Measurements from ENCODE around the gene GAA.

Gene GAA

GRCh38 chr17:80132906-80133625, 31.7 kb downstream of the GAA start:
- no peak overlapping the region for H3K4me3 ChIP-seq
- TF ChIP-seq CTCF (IDR thresholded peaks at IDR 0.05): no peak
- DNase-seq (ENCODE audit: low spot score): no peak

GRCh38 chr17:80133626-80133970, 32.2 kb downstream of the GAA start:
- no peak for TF ChIP-seq CTCF (IDR thresholded peaks at IDR 0.05)
- H3K27ac ChIP-seq: no peak overlapping the region
- DNase-seq (ENCODE audit: low spot score): no peak
- H3K4me3 ChIP-seq: no peak overlapping the region

More at GRCh38 chr17:80132906-80133625, 31.7 kb downstream of the GAA start:
- no peak overlapping the region for H3K27ac ChIP-seq

GRCh38 chr17:80137131-80137530, 35.8 kb downstream of the GAA start:
- Histone ChIP-seq H3K27ac (no peak overlapping the region), H3K4me3 (no peak overlapping the region)
- no peak for DNase-seq (ENCODE audit: low spot score)
- no peak for TF ChIP-seq CTCF (IDR thresholded peaks at IDR 0.05)

DNA sequence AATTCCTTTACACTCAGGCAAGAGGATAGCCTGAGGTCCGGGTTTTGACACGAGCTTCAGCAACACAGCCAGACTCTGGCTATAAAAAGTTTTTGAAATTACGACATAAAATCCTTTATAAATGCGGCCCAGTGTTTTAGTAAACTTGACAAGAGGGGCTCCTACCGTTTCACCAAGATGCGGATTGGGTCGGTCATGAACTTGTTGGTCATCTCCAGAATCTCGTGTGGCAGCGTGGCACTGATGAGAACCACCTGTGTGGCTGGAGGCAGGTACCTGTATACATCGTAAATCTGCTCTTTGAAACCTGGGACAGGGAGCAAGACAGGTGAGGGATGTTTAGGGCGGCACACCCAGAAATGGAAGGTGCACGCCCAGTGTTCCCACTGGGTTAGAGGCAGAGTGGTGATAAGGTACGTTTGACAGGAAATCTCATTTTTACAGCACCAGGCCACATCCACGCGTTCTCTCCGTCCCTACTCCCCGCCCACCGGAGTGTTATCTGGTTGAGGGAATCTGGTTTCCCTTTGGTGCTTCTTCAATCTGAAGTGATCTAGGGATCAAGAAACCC, 37.6 kb downstream of the GAA start:
- Histone ChIP-seq H3K4me3 (no peak overlapping the region), H3K27ac (no peak overlapping the region)
- TF ChIP-seq CTCF (IDR thresholded peaks at IDR 0.05): no peak
- no peak for DNase-seq (ENCODE audit: low spot score)

DNA sequence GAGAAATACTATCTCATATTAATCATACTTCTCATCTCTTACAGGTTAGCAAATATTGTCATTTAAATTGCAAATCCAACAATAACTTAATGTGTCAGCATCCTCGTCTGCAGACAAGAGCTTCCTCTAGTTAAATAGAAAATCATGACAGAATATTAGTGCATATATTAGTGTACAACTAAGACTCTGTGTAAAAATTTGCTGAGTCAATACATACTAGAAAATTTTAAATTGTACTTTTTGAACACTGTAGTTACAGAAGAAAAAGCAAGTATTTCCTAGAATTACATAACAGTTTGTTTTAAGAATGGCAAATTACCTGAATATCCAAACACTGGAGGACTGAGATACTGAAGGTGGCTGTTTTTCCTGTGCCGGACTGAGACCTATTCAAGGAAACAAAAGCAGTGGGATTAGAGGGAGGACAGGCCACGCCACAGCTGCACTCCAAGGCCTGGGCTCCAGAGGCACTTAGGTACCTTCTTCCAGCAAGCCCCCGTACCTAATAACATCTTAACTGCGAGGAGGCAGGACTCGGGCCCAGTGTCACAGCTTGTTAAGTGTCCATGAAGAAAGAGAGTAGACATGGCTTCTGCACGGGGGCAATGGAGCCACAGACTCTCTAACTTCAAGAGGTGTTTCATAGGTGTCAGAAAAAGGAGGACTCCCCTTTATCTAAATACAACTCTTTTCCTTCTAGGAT, 40.2 kb downstream of the GAA start:
- Histone ChIP-seq H3K4me3 (no peak overlapping the region), H3K27ac (no peak overlapping the region)
- TF ChIP-seq CTCF (IDR thresholded peaks at IDR 0.05): no peak
- DNase-seq (ENCODE audit: low spot score): no peak

- DNase-seq (ENCODE audit: low spot score): no peak
These were observed 41.5 kb downstream of the GAA start for GRCh38 chr17:80142929-80143328.

More at GRCh38 chr17:80142929-80143328, 41.5 kb downstream of the GAA start:
- TF ChIP-seq CTCF (IDR thresholded peaks at IDR 0.05): no peak
- H3K27ac ChIP-seq: no peak overlapping the region
- H3K4me3 ChIP-seq: no peak overlapping the region
